HCT116 (cell line): ENCODE data around the gene UPK3A. TPM values are rescaled to one million over a fixed set of nuclear protein-coding genes. Genes with fewer than 3 reads are reported as not detected.
"Not testable (repeated sequence)": the region's sequence is repeated elsewhere in the genome, so short reads cannot be mapped to it uniquely, and the experiment has no call there.

Experiments used
- ATAC-seq: fragments of 200-7000 bp; cut with Tn5 transposase; 2 replicates; pipeline ENCODE4 v1.9.1; 2020; ENCODE audit warnings: mild to moderate bottlenecking, moderate library complexity
- BruUV-seq: library from RNA; stranded (reverse); fragments of 400-500 nt; replicated peaks from 2 replicates; lab custom pipeline; 2021; lab: Mats Ljungman, UMichigan
- CTCF ChIA-PET: fragments of 300-600 bp; sonication (Branson Sonifier 250); formaldehyde crosslinking; loops from one replicate; lab custom pipeline; 2021; ENCODE audit warnings: antibody characterized with exemption; lab: Charles Lee
- POLR2A ChIA-PET: fragments of 300-600, 350-600 bp; sonication (Branson Sonifier 250); formaldehyde crosslinking; loops from one replicate; lab custom pipeline; 2021; ENCODE audit warnings: antibody characterized with exemption; lab: Charles Lee
- RAD21 ChIA-PET, 2 experiments: fragments of 300-600 bp; sonication (Branson Sonifier 250); formaldehyde crosslinking; loops; one replicate each; lab custom pipeline; 2023; ENCODE audit warnings: low total read pairs in 2 of 2; ENCODE audit not compliant: uncharacterized antibody in 2 of 2, unreplicated experiment in 2 of 2, low non-redundant PET in 1 of 2; lab: Charles Lee
- DNase-seq: peaks from one replicate; pipeline ENCODE4 v3.0.0-alpha.2; 2010; ENCODE audit warnings: low read depth, low spot score
- H2AFZ ChIP-seq: fragments of 200-600 bp; shearing (Covaris generic), sonication (generic); 2 replicates; pipeline ENCODE4 v1.6.1; 2017; ENCODE audit warnings: low read depth, mixed run types, mixed read lengths, antibody characterized with exemption, low read length; ENCODE audit not compliant: poor library complexity, severe bottlenecking
- H3K27ac ChIP-seq: 2 replicates; pipeline ENCODE4 v1.5.1; 2012; ENCODE audit warnings: low read depth, low read length
- H3K27me3 ChIP-seq: fragments of 200-600 bp; sonication (generic); 2 replicates; pipeline ENCODE4 v1.6.1; 2016; ENCODE audit warnings: mixed run types, low read length, mixed read lengths; ENCODE audit not compliant: insufficient read depth
- H3K36me3 ChIP-seq, 2 experiments: fragments of 200-500 bp in 1 of 2; fragments of 200-600 bp in 1 of 2; sonication (Bioruptor generic) in 1 of 2; sonication (generic) in 1 of 2; 2 replicates each; pipeline versions ENCODE4 v1.5.1 to v1.6.1; 2014 to 2016; ENCODE audit warnings: low read length in 2 of 2, inconsistent platforms in 1 of 2, mixed read lengths in 1 of 2, mixed run types in 1 of 2; ENCODE audit not compliant: insufficient read depth in 2 of 2, control insufficient read depth in 1 of 2
- H3K4me1 ChIP-seq, 2 experiments: fragments of 200-600 bp in 1 of 2; sonication (generic) in 1 of 2; 2 replicates each; pipeline versions ENCODE4 v1.5.1 to v1.6.1; 2012 to 2017; ENCODE audit warnings: low read length in 2 of 2, inconsistent platforms in 1 of 2, mild to moderate bottlenecking in 1 of 2, mixed read lengths in 1 of 2, mixed run types in 1 of 2, moderate library complexity in 1 of 2; ENCODE audit not compliant: insufficient read depth in 2 of 2, control insufficient read depth in 1 of 2
- H3K4me2 ChIP-seq: fragments of 200-600 bp; sonication (generic); 2 replicates; pipeline ENCODE4 v1.6.1; 2017; ENCODE audit warnings: mixed run types, low read length, mixed read lengths
- H3K4me3 ChIP-seq, 2 experiments: fragments of 200-600 bp in 1 of 2; sonication (generic) in 1 of 2; replicated peaks in 1 of 2; 2 replicates each; pipeline ENCODE4 v1.5.1; 2011 to 2016; ENCODE audit warnings: low read length in 2 of 2, control low read depth in 1 of 2, low read depth in 1 of 2, mild to moderate bottlenecking in 1 of 2, mixed read lengths in 1 of 2, mixed run types in 1 of 2
- H3K79me2 ChIP-seq: fragments of 200-600 bp; sonication (generic); 2 replicates; pipeline ENCODE4 v1.6.1; 2017; ENCODE audit warnings: mild to moderate bottlenecking, mixed run types, low read length, moderate library complexity, mixed read lengths; ENCODE audit not compliant: insufficient read depth
- H3K9ac ChIP-seq: fragments of 200-600 bp; sonication (generic); 2 replicates; pipeline ENCODE4 v1.6.1; 2016; ENCODE audit warnings: low read length, mixed read lengths
- H3K9me2 ChIP-seq: fragments of 200-600 bp; sonication (generic), shearing (Covaris generic); 2 replicates; pipeline ENCODE4 v1.6.1; 2017; ENCODE audit warnings: mixed run types, mild to moderate bottlenecking, moderate library complexity; ENCODE audit not compliant: insufficient read depth
- H3K9me3 ChIP-seq, 2 experiments: fragments of 200-500 bp in 1 of 2; fragments of 200-600 bp in 1 of 2; sonication (Bioruptor generic) in 1 of 2; sonication (generic) in 1 of 2; 2 replicates each; pipeline ENCODE4 v1.6.1; 2014 to 2017; ENCODE audit warnings: low read length in 2 of 2, mixed read lengths in 2 of 2, inconsistent platforms in 1 of 2, low read depth in 1 of 2, mild to moderate bottlenecking in 1 of 2, mixed run types in 1 of 2, moderate library complexity in 1 of 2; ENCODE audit not compliant: control insufficient read depth in 1 of 2, insufficient read depth in 1 of 2
- H4K20me1 ChIP-seq: fragments of 200-600 bp; sonication (generic), shearing (Covaris generic); 2 replicates; pipeline ENCODE4 v1.6.1; 2017; ENCODE audit warnings: mixed run types, mild to moderate bottlenecking, moderate library complexity; ENCODE audit not compliant: insufficient read depth
- MAX ChIP-seq: IDR thresholded peaks from 2 replicates; pipeline ENCODE4 v1.6.1; 2012
- RAD21 ChIP-seq: IDR thresholded peaks from 2 replicates; pipeline ENCODE4 v1.6.1; 2012; ENCODE audit warnings: low read depth, mild to moderate bottlenecking
- ZNF274 ChIP-seq: fragments of 200-500 bp; sonication (Bioruptor generic); IDR thresholded peaks from 2 replicates; pipeline ENCODE4 v1.6.1; 2014; ENCODE audit warnings: mild to moderate bottlenecking, low read depth, low read length, inconsistent platforms
- intact Hi-C: fragments of 100-400 bp; cut with micrococcal nuclease; formaldehyde crosslinking; loops from 2 replicates; pipeline ENCODE4 v1.10.0; 2022
- total RNA-seq: library from RNA; stranded (reverse); gene quantifications from one replicate; pipeline ENCODE4 v1.2.1, GENCODE V29; 2021; ENCODE audit not compliant: unreplicated experiment

Gene UPK3A
- total RNA-seq, 1 experiment from 2014 or later: not detected

GRCh38 chr22:45294030-45294429 is 9.3 kb downstream of the UPK3A start:
- H3K9me3 ChIP-seq: no peaks in the 10 kb centered on the region
- no peak overlapping the region for H3K4me2 ChIP-seq
- BruUV-seq: no TSS peak
- no peaks in the 10 kb centered on the region for H3K27me3 ChIP-seq
- no peak overlapping the region for H2AFZ ChIP-seq
- no peaks in the 10 kb centered on the region for H3K9me2 ChIP-seq
- no peaks in the 10 kb centered on the region for H3K79me2 ChIP-seq
- DNase-seq: no peak
- no peak for ATAC-seq
- intact Hi-C loops: no loop called here
- H3K36me3 ChIP-seq: no peaks in the 10 kb centered on the region
- peaks cover 9 to 22% of the 10 kb centered on the region in 2 experiments; a peak in 3 of 4 replicates for H3K4me1 ChIP-seq
- H4K20me1 ChIP-seq: no peaks in the 10 kb centered on the region
- H3K4me3 ChIP-seq: no peak overlapping the region
- no peak overlapping the region for H3K27ac ChIP-seq
- H3K9ac ChIP-seq: no peak overlapping the region
- ChIA-PET CTCF (no interaction called here), POLR2A (no interaction called here), RAD21 (no interaction called here)
- no peak for TF ChIP-seq ZNF274

DNA sequence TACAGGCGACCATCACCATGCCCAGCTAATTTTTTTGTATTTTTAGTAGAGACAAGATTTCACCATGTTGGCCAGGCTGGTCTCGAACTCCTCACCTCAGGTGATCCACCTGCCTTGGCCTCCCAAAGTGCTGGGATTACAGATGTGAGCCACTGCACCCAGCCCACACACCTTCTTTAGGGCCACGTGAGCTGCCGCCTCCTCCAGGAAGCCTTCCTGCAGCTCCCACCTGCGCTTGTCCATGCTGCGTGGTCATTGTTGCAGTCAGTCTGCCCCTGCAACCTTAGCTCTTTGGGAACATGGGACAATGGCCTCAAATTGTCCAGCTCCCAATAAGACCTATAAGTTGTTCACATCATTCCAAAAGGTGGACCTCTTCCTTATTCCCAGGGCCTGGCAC is 10.3 kb downstream of the UPK3A start:
- H3K79me2 ChIP-seq, BruUV-seq, POLR2A ChIA-PET, H3K4me3 ChIP-seq, H3K9me3 ChIP-seq, intact Hi-C loops, DNase-seq, CTCF ChIA-PET, H3K27me3 ChIP-seq, ATAC-seq, RAD21 ChIA-PET, H3K27ac ChIP-seq, H2AFZ ChIP-seq, H3K9me2 ChIP-seq, H3K36me3 ChIP-seq, H3K9ac ChIP-seq, H4K20me1 ChIP-seq, H3K4me2 ChIP-seq: not testable (repeated sequence)
- H3K4me1 ChIP-seq: peaks cover 9 to 20% of the 10 kb centered on the region in 2 experiments; a peak in 3 of 4 replicates

DNA sequence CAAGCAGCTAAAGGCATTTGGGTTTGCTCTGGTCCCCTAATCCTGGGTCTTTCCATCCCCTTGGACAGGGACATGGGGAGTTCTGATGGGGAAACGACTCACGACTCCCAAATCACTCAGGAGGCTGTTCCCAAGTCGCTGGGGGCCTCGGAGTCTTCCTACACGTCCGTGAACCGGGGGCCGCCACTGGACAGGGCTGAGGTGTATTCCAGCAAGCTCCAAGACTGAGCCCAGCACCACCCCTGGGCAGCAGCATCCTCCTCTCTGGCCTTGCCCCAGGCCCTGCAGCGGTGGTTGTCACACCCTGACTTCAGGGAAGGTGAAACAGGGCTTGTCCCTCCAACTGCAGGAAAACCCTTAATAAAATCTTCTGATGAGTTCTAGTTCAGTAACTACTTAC is 10.7 kb downstream of the UPK3A start:
- Histone ChIP-seq H3K27me3 (no peaks in the 10 kb centered on the region), H3K9me3 (no peaks in the 10 kb centered on the region), H4K20me1 (no peaks in the 10 kb centered on the region), H3K36me3 (no peaks in the 10 kb centered on the region), H3K27ac (no peak overlapping the region), H3K4me2 (no peak overlapping the region), H3K9me2 (no peaks in the 10 kb centered on the region), H3K4me1 (peaks cover 4 to 15% of the 10 kb centered on the region in 2 experiments; a peak in 3 of 4 replicates), H3K4me3 (no peak overlapping the region), H3K79me2 (no peaks in the 10 kb centered on the region), H2AFZ (no peak overlapping the region), H3K9ac (no peak overlapping the region)
- no peak for ATAC-seq
- no TSS peak for BruUV-seq
- no peak for DNase-seq
- TF ChIP-seq RAD21 (no peak), MAX (no peak)
- ChIA-PET RAD21 (no interaction called here), CTCF (no interaction called here), POLR2A (no interaction called here)
- intact Hi-C loops: no loop called here
